IMR-90 (cell line): ENCODE results near the gene R3HDML. TPM values are rescaled to one million over a fixed set of nuclear protein-coding genes. Genes with fewer than 3 reads are reported as not detected.
A peak's percentile ranks its signal among the peaks of the same experiment; 100 is the strongest.

Experiments used
- ATAC-seq: fragments of 200-7000 bp; cut with Tn5 transposase; 2 replicates; pipeline ENCODE4 v1.9.1; 2020; ENCODE audit warnings: low read depth, mild to moderate bottlenecking, moderate library complexity
- BruUV-seq: library from RNA; stranded (reverse); fragments of 400-500 nt; replicated peaks from 2 replicates; lab custom pipeline; 2021; lab: Mats Ljungman, UMichigan
- CTCF ChIA-PET: fragments of 300-600 bp; formaldehyde crosslinking; extraction: SDS; loops from one replicate; lab custom pipeline; 2021; ENCODE audit warnings: antibody characterized with exemption; lab: Yijun Ruan, JAX
- POLR2A ChIA-PET: fragments of 300-600 bp; sonication (Branson Sonifier 250); formaldehyde crosslinking; loops from one replicate; lab custom pipeline; 2022; ENCODE audit warnings: antibody characterized with exemption; ENCODE audit not compliant: unreplicated experiment; lab: Charles Lee
- DNase-seq: peaks from one replicate; pipeline ENCODE4 v3.0.0; 2013
- H2AFZ ChIP-seq: replicated peaks from 2 replicates; pipeline ENCODE3; 2013; ENCODE audit warnings: low read length, mild to moderate bottlenecking; ENCODE audit not compliant: poor library complexity
- H2AK5ac ChIP-seq: 2 replicates; pipeline ENCODE4 v1.6.1; 2013; ENCODE audit warnings: low read depth, low read length, inconsistent platforms
- H2AK9ac ChIP-seq: replicated peaks from 2 replicates; pipeline ENCODE3; 2013; ENCODE audit warnings: mild to moderate bottlenecking, low read depth, low read length, moderate library complexity; ENCODE audit not compliant: poor library complexity
- H2BK120ac ChIP-seq: 2 replicates; pipeline ENCODE4 v1.6.1; 2013; ENCODE audit warnings: low read depth, low read length, inconsistent platforms
- H2BK15ac ChIP-seq: 3 replicates; pipeline ENCODE4 v1.6.1; 2013; ENCODE audit warnings: low read depth, low read length, inconsistent platforms
- H2BK20ac ChIP-seq: 2 replicates; pipeline ENCODE4 v1.6.1; 2013; ENCODE audit warnings: low read depth, mild to moderate bottlenecking, inconsistent platforms, low read length, moderate library complexity
- H2BK5ac ChIP-seq: 2 replicates; pipeline ENCODE4 v1.6.1; 2013; ENCODE audit warnings: mild to moderate bottlenecking, low read depth, low read length, inconsistent platforms; ENCODE audit not compliant: poor library complexity, severe bottlenecking
- H3K14ac ChIP-seq: replicated peaks from 2 replicates; pipeline ENCODE4 v1.6.1; 2013; ENCODE audit warnings: low read depth, low read length, inconsistent platforms
- H3K18ac ChIP-seq: 2 replicates; pipeline ENCODE4 v1.6.1; 2013; ENCODE audit warnings: low read depth, low read length, control low read depth
- H3K23ac ChIP-seq: 2 replicates; pipeline ENCODE4 v1.6.1; 2013; ENCODE audit warnings: low read depth, low read length, inconsistent platforms
- H3K27ac ChIP-seq: 2 replicates; pipeline ENCODE4 v1.5.1; 2013; ENCODE audit warnings: mild to moderate bottlenecking, control low read depth, low read length; ENCODE audit not compliant: insufficient read depth
- H3K27me3 ChIP-seq: 2 replicates; pipeline ENCODE4 v1.6.1; 2013; ENCODE audit warnings: low read length; ENCODE audit not compliant: control insufficient read depth, insufficient read depth
- H3K36me3 ChIP-seq: 2 replicates; pipeline ENCODE4 v1.6.1; 2013; ENCODE audit warnings: low read length, mixed read lengths; ENCODE audit not compliant: control insufficient read depth, insufficient read depth
- H3K4ac ChIP-seq: 2 replicates; pipeline ENCODE4 v1.6.1; 2013; ENCODE audit warnings: low read depth, low read length, inconsistent platforms
- H3K4me1 ChIP-seq: 2 replicates; pipeline ENCODE4 v1.6.1; 2013; ENCODE audit warnings: low read length, mixed read lengths; ENCODE audit not compliant: control insufficient read depth, insufficient read depth
- H3K4me2 ChIP-seq: 2 replicates; pipeline ENCODE4 v1.6.1; 2013; ENCODE audit warnings: low read depth, mild to moderate bottlenecking, control low read depth, low read length, moderate library complexity
- H3K4me3 ChIP-seq: 2 replicates; pipeline ENCODE4 v1.5.1; 2013; ENCODE audit warnings: low read depth, mild to moderate bottlenecking, control low read depth, low read length, moderate library complexity; ENCODE audit not compliant: insufficient read depth
- H3K56ac ChIP-seq: 2 replicates; pipeline ENCODE4 v1.6.1; 2013; ENCODE audit warnings: low read length, inconsistent platforms; ENCODE audit not compliant: insufficient read depth; ENCODE audit errors: extremely low read depth
- H3K79me1 ChIP-seq, 2 experiments: 2 replicates each; pipeline ENCODE4 v1.6.1; 2013; ENCODE audit warnings: low read length in 2 of 2, inconsistent platforms in 1 of 2, low read depth in 1 of 2
- H3K9ac ChIP-seq: 2 replicates; pipeline ENCODE4 v1.6.1; 2013; ENCODE audit warnings: low read depth, low read length, control low read depth
- H3K9me1 ChIP-seq: 2 replicates; pipeline ENCODE4 v1.6.1; 2013; ENCODE audit warnings: low read length, inconsistent platforms; ENCODE audit not compliant: insufficient read depth
- H3K9me3 ChIP-seq: 2 replicates; pipeline ENCODE4 v1.6.1; 2013; ENCODE audit warnings: low read length; ENCODE audit not compliant: control insufficient read depth, insufficient read depth
- H4K20me1 ChIP-seq: 2 replicates; pipeline ENCODE4 v1.6.1; 2013; ENCODE audit warnings: low read length, inconsistent platforms; ENCODE audit not compliant: insufficient read depth
- H4K5ac ChIP-seq: 2 replicates; pipeline ENCODE4 v1.6.1; 2013; ENCODE audit warnings: mild to moderate bottlenecking, low read depth, low read length, control low read depth
- H4K8ac ChIP-seq, 2 experiments: 2 replicates each; pipeline ENCODE4 v1.6.1; 2013; ENCODE audit warnings: low read depth in 2 of 2, low read length in 2 of 2, control low read depth in 1 of 2, inconsistent platforms in 1 of 2
- H4K91ac ChIP-seq: 2 replicates; pipeline ENCODE4 v1.6.1; 2013; ENCODE audit warnings: low read depth, low read length, inconsistent platforms; ENCODE audit not compliant: insufficient read depth
- BHLHE40 ChIP-seq: fragments of 150-350 bp; IDR thresholded peaks from 2 replicates; pipeline ENCODE4 v1.6.1; 2016; ENCODE audit warnings: mild to moderate bottlenecking, low read depth, low read length
- CEBPB ChIP-seq: IDR thresholded peaks from 2 replicates; pipeline ENCODE4 v1.6.1; 2012; ENCODE audit warnings: low read depth, low read length, improper control_type of control experiment
- CHD1 ChIP-seq: IDR thresholded peaks from 2 replicates; pipeline ENCODE4 v1.6.1; 2012; ENCODE audit warnings: low read depth, low read length, improper control_type of control experiment
- CTCF ChIP-seq: conservative IDR thresholded peaks from 2 replicates; pipeline ENCODE4 v1.5.1; 2012; ENCODE audit warnings: mild to moderate bottlenecking, low read depth, low read length, improper control_type of control experiment
- ELK1 ChIP-seq: fragments of 150-350 bp; IDR thresholded peaks from 2 replicates; pipeline ENCODE4 v1.6.1; 2016; ENCODE audit warnings: low read depth, mild to moderate bottlenecking, low read length, moderate library complexity, borderline replicate concordance
- FOS ChIP-seq: fragments of 150-350 bp; IDR thresholded peaks from 2 replicates; pipeline ENCODE4 v1.6.1; 2016; ENCODE audit warnings: low read depth, low read length
- MAFK ChIP-seq: IDR thresholded peaks from 2 replicates; pipeline ENCODE4 v1.6.1; 2012; ENCODE audit warnings: low read depth, low read length, improper control_type of control experiment
- MAZ ChIP-seq: IDR thresholded peaks from 2 replicates; pipeline ENCODE4 v1.6.1; 2012; ENCODE audit warnings: low read depth, mild to moderate bottlenecking, low read length, improper control_type of control experiment, moderate library complexity, borderline replicate concordance
- MXI1 ChIP-seq: IDR thresholded peaks from 2 replicates; pipeline ENCODE4 v1.6.1; 2012; ENCODE audit warnings: low read depth, mild to moderate bottlenecking, low read length, moderate library complexity, borderline replicate concordance
- NFE2L2 ChIP-seq: fragments of 150-350 bp; IDR thresholded peaks from 2 replicates; pipeline ENCODE4 v1.6.1; 2016; ENCODE audit warnings: low read depth, mild to moderate bottlenecking, low read length
- POLR2A ChIP-seq: IDR thresholded peaks from 2 replicates; pipeline ENCODE4 v1.6.1; 2012; ENCODE audit warnings: mild to moderate bottlenecking, low read depth, low read length
- RAD21 ChIP-seq: IDR thresholded peaks from 2 replicates; pipeline ENCODE4 v1.6.1; 2012; ENCODE audit warnings: low read length, improper control_type of control experiment
- RCOR1 ChIP-seq: IDR thresholded peaks from 2 replicates; pipeline ENCODE4 v1.6.1; 2012; ENCODE audit warnings: mild to moderate bottlenecking, low read length, improper control_type of control experiment; ENCODE audit not compliant: insufficient replicate concordance
- RFX5 ChIP-seq: IDR thresholded peaks from 2 replicates; pipeline ENCODE4 v1.8.0; 2012; ENCODE audit warnings: low read depth, mild to moderate bottlenecking, low read length, moderate library complexity
- SMC3 ChIP-seq: fragments of 150-350 bp; IDR thresholded peaks from 2 replicates; pipeline ENCODE4 v1.6.1; 2016; ENCODE audit warnings: low read depth, mild to moderate bottlenecking, antibody characterized with exemption, low read length, moderate library complexity
- USF2 ChIP-seq: fragments of 150-350 bp; IDR thresholded peaks from 2 replicates; pipeline ENCODE4 v1.6.1; 2017; ENCODE audit warnings: mild to moderate bottlenecking, antibody characterized with exemption, low read length, low read depth
- WGBS, 2 experiments: methylation state at CpG; one replicate each; pipeline versions ENCODE4 v1.1.5 to v1.1.7; 2013; ENCODE audit warnings: missing lambda C conversion rate in 2 of 2; ENCODE audit not compliant: insufficient read length in 1 of 2; ENCODE audit errors: extremely low coverage in 2 of 2; 5-methylcytosine and 5-hydroxymethylcytosine counted together
- dilution Hi-C: fragments of 300-500 bp; cut with HindIII; formaldehyde crosslinking; loops from one replicate; pipeline ENCODE4 v1.14.3; 2018; ENCODE audit warnings: low sequenced_read_pairs; ENCODE audit not compliant: unreplicated experiment
- in situ Hi-C: fragments of 300-500 bp; cut with MboI; formaldehyde crosslinking; loops from 3 replicates; pipeline ENCODE4 v1.14.3; 2019; ENCODE audit warnings: low sequenced_read_pairs, inconsistent platforms, mixed read lengths
- intact Hi-C: fragments of 100-400 bp; cut with micrococcal nuclease; formaldehyde crosslinking; loops from 2 replicates; pipeline ENCODE4 v1.10.0; 2022
- polyA plus RNA-seq, 3 experiments: library from polyadenylated mRNA; depleted of rRNA; stranded (reverse); fragments of >200 nt; gene quantifications; 2 replicates each; pipeline ENCODE4 v1.2.3, GENCODE V29; 2012; ENCODE audit warnings: low replicate concordance in 1 of 3
- total RNA-seq: library from RNA; depleted of rRNA; stranded (reverse); fragments of >200 nt; gene quantifications from 2 replicates; pipeline ENCODE4 v1.2.3, GENCODE V29; 2012

The R3HDML gene
- total and polyA plus RNA-seq, 2 of the 4 experiments (the other 2 are of a cell fraction): not detected

- H4K5ac ChIP-seq: no peak overlapping the region
- H3K27me3 ChIP-seq: peaks cover 3% of the 10 kb centered on the region
- H4K91ac ChIP-seq: no peak overlapping the region
- H3K23ac ChIP-seq: no peak overlapping the region
- POLR2A ChIA-PET: no interaction called here
- H3K4me1 ChIP-seq: no peaks in the 10 kb centered on the region
- no peak overlapping the region for H3K9ac ChIP-seq
- H3K27ac ChIP-seq: no peak overlapping the region
- DNase-seq (no peak), ATAC-seq (no peak; the same call in 1 of the 2 replicates)
- H3K79me1 ChIP-seq: no peaks in the 10 kb centered on the region
- dilution Hi-C loops: no loop called here
- H3K56ac ChIP-seq: no peak overlapping the region
- no peak overlapping the region for H2AK5ac ChIP-seq
- no peak overlapping the region for H2BK120ac ChIP-seq
- H2BK20ac ChIP-seq: no peak overlapping the region
- BruUV-seq: no TSS peak
- H2BK15ac ChIP-seq: no peak overlapping the region
- TF ChIP-seq ELK1: no peak
- TF ChIP-seq CEBPB: no peak
- no peak for TF ChIP-seq FOS
- no peak for TF ChIP-seq USF2
- no peak for TF ChIP-seq RFX5
- TF ChIP-seq MAZ: no peak
- no peak for TF ChIP-seq NFE2L2
- TF ChIP-seq SMC3: no peak
- TF ChIP-seq BHLHE40: no peak
- TF ChIP-seq RCOR1: no peak
- TF ChIP-seq MAFK: no peak
- no peak for TF ChIP-seq CTCF
- no peak for TF ChIP-seq RAD21
- TF ChIP-seq CHD1: no peak
- TF ChIP-seq POLR2A: no peak
- no peak for TF ChIP-seq MXI1
- in situ Hi-C loops: no loop called here
- CTCF ChIA-PET: no interaction called here
- H2BK5ac ChIP-seq: no peak overlapping the region
- H4K8ac ChIP-seq: no peak overlapping the region
- no peaks in the 10 kb centered on the region for H3K9me1 ChIP-seq
- no peak overlapping the region for H3K4me2 ChIP-seq
- H3K14ac ChIP-seq: no peak overlapping the region
- no peak overlapping the region for H3K4ac ChIP-seq
- intact Hi-C loops: no loop called here
- no peaks in the 10 kb centered on the region for H3K36me3 ChIP-seq
- H3K4me3 ChIP-seq: no peak overlapping the region
- no peaks in the 10 kb centered on the region for H4K20me1 ChIP-seq
- peak overlapping the region; percentile 65 for H2AFZ ChIP-seq
- no peak overlapping the region for H3K18ac ChIP-seq
- WGBS, 2 experiments: 10% methylated on average over 19 of the region's 50 CpGs; no CpG with 5 or more reads in 1 of the 2 experiments
- H2AK9ac ChIP-seq: no peak overlapping the region
- H3K9me3 ChIP-seq: no peaks in the 10 kb centered on the region
These were observed 10.3 kb upstream of the R3HDML start for GRCh38 chr20:44326391-44327159.
